ENCODE results near the gene ITGAD.

The ITGAD gene

DNA sequence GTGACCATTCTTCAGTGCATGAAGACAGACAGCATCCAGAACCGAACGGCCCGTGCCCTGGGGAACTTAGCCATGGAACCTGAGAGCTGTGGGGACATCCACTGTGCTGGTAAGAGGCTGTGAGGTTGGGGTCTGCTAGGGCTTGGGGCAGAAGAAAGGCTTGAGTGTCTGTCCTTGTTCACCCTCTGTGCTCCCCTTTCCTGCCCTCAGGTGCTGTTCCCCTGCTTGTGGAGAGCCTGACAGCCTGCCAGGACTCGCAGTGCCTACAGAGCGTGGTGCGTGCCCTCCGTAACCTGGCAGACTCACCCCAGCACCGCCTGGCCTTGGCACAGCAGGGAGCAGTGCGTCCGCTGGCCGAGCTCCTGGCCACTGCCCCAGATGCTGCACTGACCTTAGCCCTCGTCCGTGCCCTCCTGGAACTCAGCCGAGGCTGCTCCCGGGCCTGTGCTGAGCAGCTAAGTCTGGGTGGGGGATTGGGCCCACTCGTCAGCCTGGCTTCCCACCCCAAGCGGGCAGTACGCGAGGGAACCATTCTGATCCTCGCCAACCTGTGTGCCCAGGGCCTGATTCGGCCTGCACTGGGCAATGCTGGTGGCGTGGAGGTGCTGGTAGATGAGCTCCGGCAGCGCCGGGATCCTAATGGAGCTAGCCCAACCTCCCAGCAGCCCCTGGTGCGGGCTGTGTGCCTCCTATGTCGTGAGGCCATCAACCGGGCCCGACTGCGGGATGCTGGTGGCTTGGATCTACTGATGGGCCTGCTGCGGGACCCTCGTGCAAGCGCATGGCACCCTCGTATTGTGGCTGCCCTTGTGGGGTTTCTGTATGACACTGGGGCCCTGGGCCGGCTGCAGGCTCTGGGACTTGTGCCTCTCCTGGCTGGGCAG is 69.0 kb downstream of the ITGAD start:
- DNase-seq: no peak

DNA sequence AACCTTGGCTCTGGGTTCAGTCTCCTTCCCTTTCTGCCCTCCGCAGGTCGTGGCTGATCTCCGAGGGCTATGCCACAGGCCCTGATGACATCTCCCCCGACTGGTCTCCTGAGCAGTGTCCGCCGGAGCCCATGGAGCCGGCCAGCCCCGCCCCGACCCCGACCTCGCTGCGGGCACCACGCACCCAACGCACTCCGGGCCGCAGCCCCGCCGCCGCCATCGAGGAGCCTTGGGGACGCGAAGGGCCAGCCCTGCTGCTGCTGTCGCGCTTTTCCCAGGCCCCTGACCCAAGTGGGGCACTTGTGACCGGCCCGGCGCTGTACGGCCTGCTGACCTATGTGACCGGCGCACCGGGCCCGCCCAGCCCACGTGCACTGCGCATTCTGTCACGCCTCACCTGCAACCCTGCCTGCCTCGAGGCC is 71.2 kb downstream of the ITGAD start:
- DNase-seq: no peak

DNA sequence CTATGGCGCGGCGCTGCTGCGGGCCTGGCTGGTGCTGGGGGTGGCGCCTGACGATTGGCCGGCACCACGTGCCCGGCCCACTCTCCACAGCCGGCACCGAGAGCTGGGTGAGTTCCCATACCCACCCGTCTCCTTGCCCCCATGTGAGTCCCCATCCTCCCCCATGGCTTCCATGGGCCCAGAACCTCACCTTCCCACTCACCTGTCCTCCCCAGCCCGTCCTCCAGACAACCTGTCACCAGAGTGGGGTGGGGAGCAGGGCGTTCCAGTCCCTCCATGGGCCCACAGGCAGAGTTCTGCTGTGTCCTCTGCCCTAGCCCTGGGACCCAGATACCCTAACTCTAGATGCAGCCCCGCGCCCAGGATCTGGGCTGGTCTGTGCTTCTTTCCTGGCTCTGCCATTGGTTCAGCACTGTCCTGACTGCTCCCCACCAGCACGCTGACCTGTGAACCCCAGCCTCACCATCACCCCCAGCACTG is 71.7 kb downstream of the ITGAD start:
- DNase-seq: no peak

DNA sequence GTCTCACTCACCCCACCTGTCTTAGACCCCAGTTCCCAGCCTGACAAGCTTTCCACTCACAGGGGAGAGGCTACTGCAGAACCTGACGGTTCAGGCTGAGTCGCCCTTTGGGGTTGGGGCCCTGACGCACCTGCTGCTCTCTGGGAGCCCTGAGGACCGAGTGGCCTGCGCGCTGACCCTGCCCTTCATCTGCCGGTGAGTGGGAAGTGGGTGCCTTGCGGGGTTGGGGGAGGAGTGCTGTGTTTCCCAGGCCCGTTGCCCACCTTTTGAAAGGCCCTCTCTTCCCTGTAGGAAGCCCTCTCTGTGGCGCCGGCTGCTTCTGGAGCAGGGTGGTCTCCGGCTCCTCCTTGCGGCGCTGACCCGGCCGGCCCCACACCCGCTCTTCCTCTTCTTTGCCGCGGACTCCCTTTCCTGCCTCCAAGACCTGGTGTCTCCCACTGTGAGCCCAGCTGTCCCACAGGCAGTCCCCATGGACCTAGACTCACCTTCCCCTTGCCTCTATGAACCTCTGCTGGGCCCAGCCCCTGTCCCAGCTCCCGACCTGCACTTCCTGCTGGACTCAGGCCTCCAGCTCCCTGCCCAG is 72.7 kb downstream of the ITGAD start:
- DNase-seq: no peak

DNA sequence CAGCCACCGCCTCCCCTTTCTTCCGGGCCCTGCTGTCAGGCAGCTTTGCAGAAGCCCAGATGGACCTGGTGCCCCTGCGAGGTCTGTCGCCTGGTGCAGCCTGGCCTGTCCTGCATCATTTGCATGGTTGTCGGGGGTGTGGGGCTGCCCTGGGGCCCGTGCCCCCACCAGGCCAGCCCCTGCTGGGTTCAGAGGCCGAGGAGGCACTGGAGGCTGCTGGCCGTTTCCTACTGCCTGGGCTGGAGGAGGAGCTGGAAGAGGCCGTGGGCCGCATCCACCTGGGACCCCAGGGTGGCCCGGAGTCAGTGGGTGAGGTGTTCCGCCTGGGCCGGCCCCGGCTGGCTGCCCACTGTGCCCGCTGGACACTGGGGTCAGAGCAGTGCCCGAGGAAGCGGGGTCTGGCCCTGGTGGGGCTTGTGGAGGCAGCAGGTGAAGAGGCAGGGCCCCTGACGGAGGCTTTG is 73.3 kb downstream of the ITGAD start:
- DNase-seq: no peak

DNA sequence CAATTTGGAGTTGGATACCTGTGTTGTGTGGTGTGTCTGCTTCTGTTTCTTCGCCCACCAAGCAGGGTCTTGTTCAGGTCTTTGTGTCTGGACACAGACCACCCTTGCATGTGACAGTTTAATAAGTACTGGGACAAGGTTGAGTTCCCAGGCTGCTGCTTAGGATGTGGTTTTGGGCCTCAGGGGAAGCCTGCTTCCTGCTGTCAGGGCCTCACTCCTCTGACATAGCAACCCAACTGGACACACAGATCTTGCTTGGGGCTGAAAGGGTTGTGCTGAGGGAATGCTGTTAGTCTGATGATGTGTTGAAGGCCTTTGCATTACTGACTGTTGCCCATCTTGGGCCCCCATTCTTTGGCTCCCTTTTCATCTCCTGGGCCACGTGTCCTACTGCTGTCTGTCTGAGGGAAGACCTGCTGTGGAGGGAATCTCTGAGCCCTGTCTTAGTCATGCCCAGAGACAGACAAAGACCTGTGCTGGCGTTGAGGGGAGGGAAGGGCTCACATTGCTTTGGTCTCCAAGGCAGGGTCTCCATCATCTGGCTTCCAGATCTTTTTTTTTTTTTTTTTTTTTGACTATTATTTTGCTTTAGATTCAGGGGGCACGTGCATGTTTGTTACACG is 74.1 kb downstream of the ITGAD start:
- DNase-seq: no peak

DNA sequence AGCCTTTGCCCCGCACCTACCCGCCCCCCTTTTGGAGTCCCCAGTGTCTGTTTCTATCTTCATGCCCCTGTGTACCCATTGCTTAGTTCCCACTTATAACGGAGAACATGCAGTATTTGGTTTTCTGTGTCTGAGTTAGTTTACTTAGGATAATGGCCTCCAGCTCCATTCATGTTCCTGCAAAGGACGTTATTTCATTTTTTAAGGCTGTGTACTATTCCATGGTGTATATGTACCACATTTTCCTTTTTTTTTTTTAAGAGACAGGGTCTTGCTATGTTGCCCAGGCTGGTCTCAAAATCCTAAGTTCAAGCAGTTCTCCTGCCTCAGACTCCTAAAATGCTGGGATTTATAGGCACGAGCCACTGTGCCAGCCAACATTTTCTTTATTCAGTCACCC is 74.7 kb downstream of the ITGAD start:
- DNase-seq: no peak

DNA sequence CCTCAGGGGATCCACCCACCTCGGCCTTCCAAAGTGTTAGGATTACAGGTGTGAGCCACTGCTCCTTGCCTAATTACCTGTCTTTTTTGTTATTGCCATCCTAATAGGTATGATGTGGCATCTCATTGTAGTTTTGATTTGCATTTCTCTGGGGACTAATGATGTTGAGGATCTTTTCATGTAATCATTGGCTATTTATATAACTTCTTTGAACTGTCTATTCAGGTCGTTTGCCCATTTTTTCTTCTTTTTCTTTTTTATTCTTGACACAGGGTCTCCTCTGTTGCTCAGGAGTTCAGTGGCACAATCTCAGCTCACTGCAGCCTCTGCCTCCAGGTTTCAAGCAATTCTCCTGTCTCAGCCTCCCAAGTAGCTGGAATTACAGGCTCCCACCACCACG is 77.5 kb downstream of the ITGAD start:
- no peak for DNase-seq

DNA sequence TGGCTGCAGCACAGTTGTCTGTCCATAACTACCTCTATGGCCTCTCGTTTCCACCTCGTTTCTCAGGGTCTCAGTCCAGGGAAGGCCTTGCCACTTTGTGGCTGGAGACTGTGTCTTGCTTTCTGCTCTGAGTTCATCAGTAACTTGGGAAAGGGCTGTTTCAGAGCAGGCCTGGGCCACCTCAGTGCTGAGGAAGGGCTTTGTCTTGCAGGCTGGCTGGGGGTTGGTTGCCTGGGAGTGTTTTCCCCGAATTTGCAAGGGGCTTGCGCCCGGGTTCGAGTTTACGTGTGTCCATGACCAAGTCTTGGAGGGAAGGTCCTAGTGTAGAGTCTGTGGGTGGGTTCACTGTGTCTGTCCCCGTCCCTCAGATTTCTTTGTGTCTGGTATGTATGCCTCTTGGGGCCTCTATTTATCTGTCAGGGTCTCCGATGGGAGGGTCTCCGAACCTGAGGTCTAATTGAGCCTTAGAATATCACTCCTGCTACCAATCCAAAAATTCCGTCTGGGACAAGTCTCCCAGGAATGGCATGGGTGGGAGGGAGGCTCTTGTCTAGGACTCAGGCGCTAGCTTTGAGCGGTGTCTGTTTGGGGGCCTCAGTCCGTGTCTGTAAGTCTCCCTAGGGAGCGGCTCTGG is 78.2 kb downstream of the ITGAD start:
- no peak for DNase-seq

DNA sequence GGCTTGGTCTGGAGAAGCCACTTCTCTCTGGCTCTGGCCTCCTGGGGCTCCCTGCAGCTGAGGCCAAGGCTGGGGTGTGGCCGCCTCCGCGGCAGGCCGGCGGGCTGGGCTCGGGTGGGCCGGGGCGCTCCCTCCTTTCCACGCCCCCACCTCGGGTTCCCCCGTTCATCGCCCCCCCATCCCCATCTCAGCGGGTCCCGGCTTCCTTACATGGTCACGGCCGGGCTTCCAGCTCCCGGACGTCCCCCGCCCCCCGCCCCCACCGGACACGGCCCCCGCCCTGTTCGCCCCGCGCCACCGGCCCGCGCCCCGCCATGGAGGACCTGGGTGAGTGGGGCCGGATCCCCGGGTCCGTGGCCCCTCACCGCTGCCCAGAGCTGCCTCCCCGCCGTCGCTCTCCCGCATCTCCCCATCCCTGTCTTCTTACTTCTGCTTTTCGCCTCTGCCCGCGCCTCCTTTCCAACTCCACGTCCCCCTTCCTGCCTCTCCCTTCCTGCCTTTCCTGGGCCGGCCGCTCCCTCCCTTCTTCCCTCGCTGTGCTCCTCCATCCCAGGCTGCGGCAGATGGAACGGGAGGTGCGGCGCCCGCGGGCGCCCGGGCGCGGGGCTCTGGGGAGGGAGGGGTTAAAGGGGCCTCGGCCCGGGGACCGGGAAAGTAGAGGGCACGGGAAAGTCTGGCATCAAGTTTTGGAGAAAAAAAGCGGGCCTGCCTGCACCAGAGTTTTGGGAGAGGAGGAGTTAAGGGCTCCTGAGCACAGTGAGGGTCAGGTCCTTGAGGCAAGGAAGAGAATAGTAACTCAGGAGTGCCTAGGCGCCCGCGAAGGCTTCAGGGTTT is 79.0 kb downstream of the ITGAD start, which contains the start of gene TGFB1I1:
Gene TGFB1I1 (plus strand): TSS at position 278 of the 834 bp plus-strand sequence. CDS start 37 bp downstream, at position 315.
- DNase-seq: no peak

DNA sequence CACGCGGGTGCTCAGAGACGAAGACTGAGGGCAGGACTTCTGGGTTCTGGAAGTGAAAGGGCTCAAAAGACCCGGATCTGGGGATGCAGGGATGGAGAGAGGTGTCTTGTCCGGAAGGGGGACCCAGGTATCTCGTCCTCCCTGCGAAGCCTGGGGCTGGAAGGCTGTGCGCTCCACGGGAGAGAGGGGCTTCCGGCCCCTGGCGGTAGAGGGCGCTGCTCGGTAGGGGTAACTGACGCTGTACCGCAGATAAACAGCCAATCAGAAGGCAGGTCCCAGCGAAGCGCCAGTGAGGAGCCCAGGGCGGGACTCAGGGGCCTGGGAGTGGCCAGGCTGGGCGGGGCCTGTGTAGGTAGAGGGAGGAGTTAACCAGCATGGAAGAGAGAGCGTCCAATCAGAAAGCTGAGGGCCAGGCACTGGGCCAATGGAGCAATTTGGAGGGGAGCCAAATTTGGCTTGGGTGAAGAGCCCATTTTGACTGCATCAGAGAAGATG is 79.6 kb downstream of the ITGAD start:
- peak in 1 of 2 experiments; percentile 11 for DNase-seq

DNA sequence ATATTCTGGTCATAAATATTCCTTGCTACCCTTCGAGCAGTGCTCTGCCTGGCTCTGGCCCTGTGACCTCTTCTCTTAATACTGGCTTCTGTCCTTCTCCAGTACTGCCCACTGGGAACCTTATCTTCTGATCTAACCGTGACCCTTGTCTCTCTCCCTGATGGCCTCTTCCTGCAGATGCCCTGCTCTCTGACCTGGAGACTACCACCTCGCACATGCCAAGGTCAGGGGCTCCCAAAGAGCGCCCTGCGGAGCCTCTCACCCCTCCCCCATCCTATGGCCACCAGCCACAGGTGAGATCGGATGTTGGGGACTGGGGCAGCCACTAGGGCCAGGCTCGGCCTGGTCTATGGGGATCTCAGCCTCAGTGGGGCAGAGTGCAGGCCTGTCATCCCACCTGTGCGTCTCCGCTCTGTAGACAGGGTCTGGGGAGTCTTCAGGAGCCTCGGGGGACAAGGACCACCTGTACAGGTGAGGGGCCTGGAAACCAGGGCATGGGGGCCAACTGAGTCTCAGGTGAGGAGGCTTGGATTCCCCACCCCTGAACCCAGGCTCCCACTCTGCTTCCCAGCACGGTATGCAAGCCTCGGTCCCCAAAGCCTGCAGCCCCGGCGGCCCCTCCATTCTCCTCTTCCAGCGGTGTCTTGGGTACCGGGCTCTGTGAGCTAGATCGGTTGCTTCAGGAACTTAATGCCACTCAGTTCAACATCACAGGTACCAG is 80.3 kb downstream of the ITGAD start:
- no peak for DNase-seq

DNA sequence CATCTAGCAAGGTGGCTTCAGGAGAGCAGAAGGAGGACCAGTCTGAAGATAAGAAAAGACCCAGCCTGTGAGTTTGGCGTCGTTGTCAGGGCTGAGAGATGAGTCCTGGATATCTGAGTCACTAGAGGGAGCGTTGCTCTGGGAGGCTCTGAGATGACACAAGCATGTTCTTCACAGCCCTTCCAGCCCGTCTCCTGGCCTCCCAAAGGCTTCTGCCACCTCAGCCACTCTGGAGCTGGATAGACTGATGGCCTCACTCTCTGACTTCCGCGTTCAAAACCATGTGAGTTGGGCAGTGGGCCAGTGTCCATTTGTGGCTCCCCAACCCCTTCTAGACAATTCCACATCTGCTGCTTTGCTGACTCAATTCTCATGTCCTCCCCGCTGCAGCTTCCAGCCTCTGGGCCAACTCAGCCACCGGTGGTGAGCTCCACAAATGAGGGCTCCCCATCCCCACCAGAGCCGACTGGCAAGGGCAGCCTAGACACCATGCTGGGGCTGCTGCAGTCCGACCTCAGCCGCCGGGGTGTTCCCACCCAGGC is 81.1 kb downstream of the ITGAD start:
- DNase-seq: no peak

DNA sequence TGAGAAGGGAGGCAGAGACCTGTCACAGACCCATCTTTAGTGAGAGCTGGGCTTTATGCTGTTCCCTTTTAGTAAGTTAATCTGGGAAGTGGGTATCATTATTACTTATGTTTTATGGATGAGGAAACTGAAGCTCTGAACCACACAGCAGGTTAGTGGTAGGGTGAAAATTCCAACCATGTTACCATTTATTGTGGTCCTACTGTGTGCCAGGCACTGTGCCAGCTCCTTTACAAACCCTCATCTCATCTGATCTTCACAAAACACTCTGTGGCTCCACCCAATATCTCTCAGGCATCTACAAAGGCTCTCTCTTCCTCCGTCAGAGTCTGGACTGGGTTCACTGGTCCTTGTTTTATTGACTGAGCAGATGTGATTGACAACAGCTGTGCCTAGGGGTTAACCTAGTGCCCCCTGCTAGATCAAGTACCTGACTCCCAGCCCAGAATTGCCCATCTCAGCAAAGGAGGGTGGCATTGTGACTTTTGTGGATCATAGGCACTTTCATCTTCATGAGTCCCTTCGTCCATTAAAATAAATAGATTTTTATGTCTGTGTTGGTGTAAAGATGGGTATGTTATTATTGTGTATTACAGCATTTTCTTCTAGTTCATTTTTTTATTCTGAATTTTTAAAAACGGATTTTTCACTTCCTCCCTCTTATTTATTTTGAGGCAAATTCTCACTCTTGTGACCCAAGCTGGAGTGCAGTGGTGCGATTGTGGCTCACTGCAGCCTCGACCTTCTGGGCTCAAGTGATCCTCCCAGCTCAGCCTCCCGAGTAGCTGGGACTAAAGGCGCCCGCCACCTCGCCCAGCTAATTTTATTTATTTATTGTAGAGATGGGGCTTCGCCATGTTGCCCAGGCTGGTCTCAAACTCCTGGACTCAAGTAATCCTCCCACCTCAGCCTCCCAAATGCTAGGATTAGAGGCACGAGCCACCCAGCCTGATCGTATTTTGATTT is 81.9 kb downstream of the ITGAD start:
- no peak for DNase-seq

DNA sequence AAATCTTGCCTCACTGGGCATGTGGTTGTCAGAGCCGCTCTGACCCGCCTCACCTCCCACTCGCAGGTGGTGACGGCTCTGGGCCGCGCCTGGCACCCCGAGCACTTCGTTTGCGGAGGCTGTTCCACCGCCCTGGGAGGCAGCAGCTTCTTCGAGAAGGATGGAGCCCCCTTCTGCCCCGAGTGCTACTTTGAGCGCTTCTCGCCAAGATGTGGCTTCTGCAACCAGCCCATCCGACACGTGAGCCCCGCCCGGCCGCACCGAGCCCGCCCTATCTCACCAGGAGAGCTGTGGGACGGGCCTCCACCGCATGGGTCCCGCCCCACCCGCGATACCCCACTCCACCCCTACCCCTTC is 82.8 kb downstream of the ITGAD start:
- no peak for DNase-seq

Data from cerebellar nuclear complex (tissue), 1 donor.